Measurements from ENCODE around the gene PRPS2. TPM values are rescaled to one million over a fixed set of nuclear protein-coding genes. Genes with fewer than 3 reads are reported as not detected.

Gene PRPS2
- polyA plus RNA-seq, 1 donor (not counting 4 experiments of a cell fraction or from before 2014, with no cell fraction given) = 28.4 TPM

DNA sequence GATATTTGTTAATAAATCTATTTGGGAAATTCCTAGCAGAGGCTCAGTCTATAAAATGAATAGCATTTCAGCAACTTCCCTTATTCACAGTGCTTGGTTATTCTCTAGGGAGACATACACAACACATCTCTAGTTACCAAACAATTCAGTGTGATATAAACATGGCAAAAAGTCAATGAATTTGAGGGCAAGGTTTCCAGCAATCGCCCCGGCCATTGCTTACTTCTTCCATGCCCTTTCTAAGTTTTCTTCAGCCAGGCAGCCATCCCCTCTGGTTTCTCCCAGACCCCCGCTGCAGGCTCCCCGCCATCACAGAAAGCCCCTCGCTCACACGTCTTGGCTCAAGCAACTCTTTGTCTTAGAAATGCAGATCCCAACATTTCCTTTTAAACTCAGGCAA lies 80.0 kb downstream of the PRPS2 start:
- H3K9me3 ChIP-seq (ENCODE audit: control insufficient read depth, low read depth, low read length) = no peaks in the 10 kb centered on the region
- no peak overlapping the region for H3K4me3 ChIP-seq (ENCODE audit: control insufficient read depth in 2 of 3, extremely low read depth in 1 of 3, insufficient read depth in 2 of 3, low read depth in 1 of 3, low read length in 3 of 3)
- H3K4me1 ChIP-seq (ENCODE audit: control insufficient read depth, extremely low read depth, insufficient read depth, low read length) = no peaks in the 10 kb centered on the region
- H3K4me2 ChIP-seq (ENCODE audit: control insufficient read depth, extremely low read depth, insufficient read depth, low read depth, low read length) = no peak overlapping the region
- no peak overlapping the region for H2AFZ ChIP-seq (ENCODE audit: control insufficient read depth, low read length)
- H3K36me3 ChIP-seq (ENCODE audit: control insufficient read depth in 2 of 2, extremely low read depth in 1 of 2, insufficient read depth in 2 of 2, low read length in 2 of 2) = no peaks in the 10 kb centered on the region
- no peak for FAIRE-seq
- dilution Hi-C loops (cut with MboI; ENCODE audit: extremely low pct_ligation_motif_present, low sequenced_read_pairs) = no loop called here
- no peaks in the 10 kb centered on the region for H3K79me2 ChIP-seq (ENCODE audit: control insufficient read depth, insufficient read depth, low read length)
- H4K20me1 ChIP-seq (ENCODE audit: control insufficient read depth, extremely low read depth, insufficient read depth, low read length) = no peaks in the 10 kb centered on the region
- H3K27ac ChIP-seq (ENCODE audit: control insufficient read depth, insufficient read depth, low read length) = no peak overlapping the region
- TF ChIP-seq CTCF (optimal IDR thresholded peaks at IDR 0.05 in 1 of 3, IDR thresholded peaks at IDR 0.05 in 1 of 3, conservative IDR thresholded peaks at IDR 0.05 in 1 of 3; ENCODE audit: extremely low read depth in 1 of 3, insufficient read depth in 2 of 3, low read length in 3 of 3) (no peak), EZH2 (IDR thresholded peaks at IDR 0.05; ENCODE audit: low read length) (no peak)
- H3K9ac ChIP-seq (ENCODE audit: control insufficient read depth, extremely low read depth, insufficient read depth, low read length) = no peak overlapping the region
- H3K27me3 ChIP-seq (ENCODE audit: control insufficient read depth, extremely low read depth, insufficient read depth, low read length) = no peaks in the 10 kb centered on the region
- DNase-seq (ENCODE audit: low read depth, low spot score) = no peak
- no peaks in the 10 kb centered on the region for H3K9me1 ChIP-seq (ENCODE audit: control insufficient read depth, extremely low read depth, insufficient read depth, low read length)

- Histone ChIP-seq H3K36me3 (ENCODE audit: control insufficient read depth in 2 of 2, extremely low read depth in 1 of 2, insufficient read depth in 2 of 2, low read length in 2 of 2) (no peaks in the 10 kb centered on the region), H3K9me1 (ENCODE audit: control insufficient read depth, extremely low read depth, insufficient read depth, low read length) (no peaks in the 10 kb centered on the region), H3K27me3 (ENCODE audit: control insufficient read depth, extremely low read depth, insufficient read depth, low read length) (no peaks in the 10 kb centered on the region), H3K4me1 (ENCODE audit: control insufficient read depth, extremely low read depth, insufficient read depth, low read length) (no peaks in the 10 kb centered on the region), H3K27ac (ENCODE audit: control insufficient read depth, insufficient read depth, low read length) (no peak overlapping the region), H3K4me2 (ENCODE audit: control insufficient read depth, extremely low read depth, insufficient read depth, low read depth, low read length) (no peak overlapping the region), H3K4me3 (ENCODE audit: control insufficient read depth in 2 of 3, extremely low read depth in 1 of 3, insufficient read depth in 2 of 3, low read depth in 1 of 3, low read length in 3 of 3) (no peak overlapping the region), H2AFZ (ENCODE audit: control insufficient read depth, low read length) (no peak overlapping the region), H3K9ac (ENCODE audit: control insufficient read depth, extremely low read depth, insufficient read depth, low read length) (no peak overlapping the region), H3K79me2 (ENCODE audit: control insufficient read depth, insufficient read depth, low read length) (no peaks in the 10 kb centered on the region), H3K9me3 (ENCODE audit: control insufficient read depth, low read depth, low read length) (no peaks in the 10 kb centered on the region), H4K20me1 (ENCODE audit: control insufficient read depth, extremely low read depth, insufficient read depth, low read length) (no peaks in the 10 kb centered on the region)
- no peak for FAIRE-seq
- TF ChIP-seq EZH2 (IDR thresholded peaks at IDR 0.05; ENCODE audit: low read length) (no peak), CTCF (optimal IDR thresholded peaks at IDR 0.05 in 1 of 3, IDR thresholded peaks at IDR 0.05 in 1 of 3, conservative IDR thresholded peaks at IDR 0.05 in 1 of 3; ENCODE audit: extremely low read depth in 1 of 3, insufficient read depth in 2 of 3, low read length in 3 of 3) (no peak)
- dilution Hi-C loops (cut with MboI; ENCODE audit: extremely low pct_ligation_motif_present, low sequenced_read_pairs) = no loop called here
- no peak for DNase-seq (ENCODE audit: low read depth, low spot score)
Measured at GRCh38 chrX:12872741-12873140, 81.5 kb downstream of the PRPS2 start.

Other genes with a start within 250 kb of the PRPS2 start
- 0.01 TPM in 1 of 3 replicates, not detected in the others for gene TLR7, start 75.7 kb downstream of the PRPS2 start, polyA plus RNA-seq
- not detected in 3 replicates for gene TLR8, start 115.2 kb downstream of the PRPS2 start, polyA plus RNA-seq
- gene TMSB4X, start 183.7 kb downstream of the PRPS2 start, polyA plus RNA-seq = 2,237 to 2,800 TPM (median 2,500 TPM) in 3 replicates